Activated CD4-positive, alpha-beta T cell treated with anti-CD3 and anti-CD28 coated beads, Interleukin-2, amount 50 U/mL, for 24 hours (primary cell): Measurements from ENCODE around the gene TBX20.

Experiments used
- DNase-seq, 2 donors: peaks; one replicate each; pipeline ENCODE4 v3.0.0-alpha.2; 2020; ENCODE audit warnings: low read depth in 1 of 2, low spot score in 1 of 2

TBX20 gene, protein sequence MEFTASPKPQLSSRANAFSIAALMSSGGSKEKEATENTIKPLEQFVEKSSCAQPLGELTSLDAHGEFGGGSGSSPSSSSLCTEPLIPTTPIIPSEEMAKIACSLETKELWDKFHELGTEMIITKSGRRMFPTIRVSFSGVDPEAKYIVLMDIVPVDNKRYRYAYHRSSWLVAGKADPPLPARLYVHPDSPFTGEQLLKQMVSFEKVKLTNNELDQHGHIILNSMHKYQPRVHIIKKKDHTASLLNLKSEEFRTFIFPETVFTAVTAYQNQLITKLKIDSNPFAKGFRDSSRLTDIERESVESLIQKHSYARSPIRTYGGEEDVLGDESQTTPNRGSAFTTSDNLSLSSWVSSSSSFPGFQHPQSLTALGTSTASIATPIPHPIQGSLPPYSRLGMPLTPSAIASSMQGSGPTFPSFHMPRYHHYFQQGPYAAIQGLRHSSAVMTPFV

DNA sequence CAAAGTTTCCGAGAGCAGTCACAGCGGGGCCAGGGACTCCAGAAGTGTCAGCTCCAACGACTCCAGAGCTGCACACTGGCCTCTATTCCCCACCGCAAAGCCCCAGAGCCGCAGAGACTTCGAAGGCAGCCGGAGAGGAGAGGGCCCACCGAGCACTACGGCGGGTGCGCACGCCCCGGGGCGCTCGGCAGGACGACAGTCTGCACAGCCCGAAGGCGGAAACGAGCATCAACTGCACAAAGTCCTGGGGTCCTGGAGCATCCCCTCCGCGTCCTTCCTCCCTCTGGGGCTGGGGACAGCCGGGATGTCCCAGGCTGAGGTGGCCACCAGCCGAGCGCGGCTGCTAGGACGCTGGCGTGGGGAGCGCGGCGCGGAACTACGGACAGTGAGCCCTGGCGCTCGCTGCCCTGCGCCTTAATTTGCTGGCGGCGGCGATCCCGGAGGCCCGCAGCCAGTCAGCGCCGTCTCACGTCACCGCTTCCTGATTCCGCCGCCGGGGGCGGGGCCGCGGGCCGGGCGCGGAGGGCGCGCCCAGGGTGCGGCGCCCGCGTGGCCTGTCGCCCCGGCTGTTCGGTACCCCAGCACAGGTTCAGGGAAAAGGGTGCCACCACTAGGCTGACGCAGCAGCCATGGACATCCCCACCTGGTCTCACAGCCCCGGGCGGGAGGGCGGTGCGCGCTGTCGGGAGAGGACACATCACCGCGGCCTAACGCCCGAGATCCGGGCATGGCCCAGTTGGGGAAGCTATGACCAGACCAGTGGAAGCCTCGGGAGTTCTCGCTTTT lies at the start of gene TBX20:
TSS of gene TBX20 (minus strand) at position 391 of the 786 bp plus-strand sequence. CDS start 480 bp downstream, outside the sequence.
- no peak for DNase-seq

DNA sequence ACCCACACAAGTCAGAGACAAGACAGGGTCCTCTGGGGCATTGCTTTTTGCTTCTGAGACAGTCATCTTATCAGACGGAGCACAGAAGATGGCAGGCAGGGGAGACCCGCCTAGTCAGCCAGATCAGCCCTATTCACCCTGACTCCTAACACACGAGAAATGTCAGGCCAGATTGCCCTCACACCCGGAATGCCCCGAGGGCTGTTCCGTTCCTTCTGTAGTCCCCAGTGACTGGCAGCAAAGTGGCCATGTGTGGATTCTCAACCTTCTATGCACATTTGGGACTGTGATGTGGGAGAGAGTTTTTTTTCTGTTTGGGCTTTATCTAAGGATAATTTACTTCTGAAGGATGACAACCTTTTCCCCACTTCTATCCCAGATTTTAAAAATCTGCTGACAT lies 35.5 kb upstream of the TBX20 start:
- no peak for DNase-seq

DNA sequence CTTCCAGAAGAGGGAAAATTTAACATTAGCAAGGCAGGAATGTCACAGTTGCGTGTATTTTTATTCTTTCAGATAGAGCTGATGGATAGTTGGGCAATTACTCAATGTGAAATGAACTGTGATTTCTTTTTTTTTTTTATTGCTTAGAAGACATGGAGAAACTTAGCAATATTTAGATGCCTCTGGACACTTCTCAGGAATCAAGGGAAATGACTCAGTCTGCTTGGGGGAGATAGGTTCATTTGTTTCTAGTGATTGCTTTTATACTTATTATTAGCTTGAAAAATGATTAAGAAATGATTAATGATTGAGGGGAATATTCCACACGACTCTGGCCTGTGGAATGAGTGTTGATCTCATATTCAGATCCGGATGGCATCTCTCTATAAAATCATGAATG lies 33.1 kb upstream of the TBX20 start:
- DNase-seq: no peak

GRCh38 chr7:35286422-35286821 lies 32.5 kb upstream of the TBX20 start:
- no peak for DNase-seq

- no peak for DNase-seq
These were observed 31.9 kb upstream of the TBX20 start for GRCh38 chr7:35285799-35286198.

DNA sequence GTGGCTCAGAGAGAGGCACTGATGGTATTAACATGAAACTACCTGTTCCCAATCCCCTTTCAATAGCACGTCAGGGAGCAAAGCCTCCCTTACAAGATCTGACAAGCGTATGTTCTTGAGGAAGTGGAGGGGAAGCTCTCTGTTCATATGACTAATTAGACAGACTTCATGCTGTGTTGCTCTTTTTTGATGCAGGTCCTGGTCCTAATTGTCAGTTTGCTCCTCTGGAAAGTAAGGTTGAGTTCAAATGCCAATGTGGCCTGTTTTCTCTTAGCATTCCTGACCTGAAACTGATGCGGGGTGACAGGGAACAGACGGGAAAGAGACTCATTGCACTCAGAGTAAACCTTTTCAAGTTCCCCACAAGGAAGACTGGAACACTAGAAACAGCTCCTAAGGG lies 27.0 kb upstream of the TBX20 start:
- no peak for DNase-seq

DNA sequence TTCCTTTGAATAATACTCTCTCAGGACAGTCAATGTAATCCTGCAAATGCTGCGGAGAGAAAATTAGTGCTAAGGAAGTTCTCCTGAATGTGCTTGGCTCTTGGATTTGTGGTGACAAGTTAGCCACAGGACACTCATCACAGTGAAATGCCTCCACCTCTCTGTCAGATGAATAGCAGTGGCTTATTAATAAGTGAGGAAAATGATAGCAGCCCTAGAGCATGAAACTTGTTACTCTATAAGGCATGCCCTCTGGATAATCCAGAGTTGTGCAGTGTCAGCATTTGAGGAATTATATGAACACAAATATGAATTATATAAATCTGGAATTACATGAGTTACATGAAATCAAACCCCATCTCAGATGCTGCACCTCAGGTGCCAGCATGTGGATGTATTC lies 23.5 kb upstream of the TBX20 start:
- no peak for DNase-seq

GRCh38 chr7:35272246-35272645 lies 18.3 kb upstream of the TBX20 start:
- no peak for DNase-seq

GRCh38 chr7:35268953-35269352 lies 15.1 kb upstream of the TBX20 start:
- no peak for DNase-seq

DNA sequence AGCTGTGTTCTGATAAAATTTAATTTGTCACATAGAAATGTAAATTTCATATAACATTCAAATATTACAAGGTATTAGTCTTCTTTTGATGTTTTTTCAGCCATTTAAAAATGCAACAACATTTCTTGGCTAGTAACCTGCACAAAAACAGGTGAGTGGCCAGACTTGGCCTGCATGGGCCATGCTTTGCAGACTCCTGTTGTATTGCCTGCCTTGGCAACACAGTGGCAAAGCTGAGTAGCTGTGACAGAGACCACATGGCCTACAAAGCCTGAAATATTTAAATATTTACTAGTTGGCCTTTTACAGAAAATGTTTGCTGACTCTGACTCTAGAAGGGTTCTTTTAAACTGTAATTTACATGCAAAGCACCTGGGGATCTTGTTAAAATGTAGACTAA lies 13.5 kb upstream of the TBX20 start:
- no peak for DNase-seq

- no peak for DNase-seq
These were observed 9.5 kb upstream of the TBX20 start for GRCh38 chr7:35263396-35263795.

- DNase-seq: no peak
These were observed 7.8 kb upstream of the TBX20 start for GRCh38 chr7:35261476-35262285.

DNA sequence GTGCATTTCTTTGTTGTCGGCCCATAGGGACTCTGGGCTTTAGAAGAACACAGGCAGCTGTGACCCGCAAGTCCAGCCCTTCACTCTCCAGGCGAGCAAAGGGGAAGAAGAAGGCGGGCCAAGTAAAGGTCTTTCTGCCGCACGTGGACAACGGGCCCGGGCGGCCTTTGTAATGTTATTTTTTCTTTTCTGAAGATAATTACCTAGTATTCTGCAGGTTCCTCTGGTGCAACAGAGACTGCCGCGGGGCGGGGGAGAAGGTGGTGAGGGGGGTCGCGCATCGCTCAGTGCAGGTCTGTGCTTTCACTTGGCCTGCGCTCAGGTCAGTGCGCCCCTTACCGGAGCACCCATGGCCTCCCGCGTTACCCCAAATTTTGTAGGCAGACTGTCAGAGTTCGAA lies 7.1 kb upstream of the TBX20 start:
- no peak for DNase-seq

DNA sequence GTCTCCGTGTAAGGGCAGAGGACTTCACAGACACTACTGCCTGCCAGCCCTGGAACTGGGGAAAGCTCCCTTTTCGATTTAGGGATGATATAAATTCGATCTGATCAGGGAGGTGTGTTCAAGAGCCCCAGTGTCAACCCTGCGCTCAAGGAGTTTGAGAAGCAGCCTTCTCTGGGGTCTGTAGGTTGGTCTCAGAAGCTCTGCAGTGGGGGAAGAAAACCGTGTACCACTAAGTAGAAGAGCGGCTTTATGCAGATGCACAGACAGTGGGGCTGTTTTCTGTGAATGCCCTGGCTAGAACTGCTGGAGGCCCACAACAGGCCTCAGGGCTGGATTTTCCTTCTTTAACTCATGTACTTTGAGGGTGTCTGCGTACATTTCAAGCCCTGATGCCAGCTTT lies 6.3 kb upstream of the TBX20 start:
- no peak for DNase-seq

DNA sequence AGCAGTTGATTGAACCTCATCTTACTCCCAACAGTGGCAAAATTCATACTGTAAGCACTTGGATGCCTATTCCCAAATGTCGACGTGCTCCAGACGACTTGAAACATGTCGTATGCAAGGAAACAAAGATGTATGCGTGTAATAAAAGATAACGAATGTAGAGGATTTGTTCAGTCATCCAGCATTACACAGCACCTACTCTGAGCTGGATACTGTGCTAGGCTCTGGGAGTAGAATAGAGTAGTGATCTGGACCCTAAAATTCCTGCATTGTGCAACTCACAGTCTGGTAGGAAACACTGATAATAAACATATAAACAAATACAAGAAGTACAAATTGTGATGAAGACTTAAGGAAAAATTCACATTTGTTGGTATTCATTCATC lies 5.6 kb upstream of the TBX20 start:
- DNase-seq: no peak

DNA sequence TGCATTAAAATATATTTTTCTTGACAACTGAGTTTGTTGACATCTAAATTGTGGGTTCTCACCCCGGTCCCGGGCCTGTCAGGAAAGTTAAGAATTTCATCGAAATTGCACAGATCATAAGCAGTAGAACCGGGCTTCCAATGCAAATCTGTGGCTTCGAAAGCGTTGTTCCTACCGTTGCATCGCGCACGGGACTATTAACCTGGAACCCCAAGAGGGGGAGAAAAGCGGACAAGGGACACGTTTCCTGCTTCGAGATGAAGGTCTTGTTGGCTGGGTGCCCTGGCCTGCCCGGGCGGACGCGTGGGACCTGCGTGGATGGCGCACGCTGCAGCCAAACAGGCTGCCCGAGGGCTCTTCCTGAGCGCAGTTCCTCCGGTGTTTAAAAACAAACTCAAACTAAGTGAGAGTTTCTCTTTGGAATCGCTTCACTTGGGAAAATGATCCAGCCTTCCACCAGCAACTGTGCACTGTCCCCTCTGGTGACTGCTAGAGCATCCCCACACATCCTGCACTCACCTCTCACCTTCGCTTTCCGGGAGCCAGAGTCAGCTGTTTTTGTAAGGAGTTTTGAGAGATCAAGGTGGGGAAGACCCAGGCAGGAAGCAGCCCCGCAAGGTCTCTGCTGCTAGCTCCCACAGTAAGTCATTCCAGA lies 5.1 kb upstream of the TBX20 start:
- DNase-seq: no peak

DNA sequence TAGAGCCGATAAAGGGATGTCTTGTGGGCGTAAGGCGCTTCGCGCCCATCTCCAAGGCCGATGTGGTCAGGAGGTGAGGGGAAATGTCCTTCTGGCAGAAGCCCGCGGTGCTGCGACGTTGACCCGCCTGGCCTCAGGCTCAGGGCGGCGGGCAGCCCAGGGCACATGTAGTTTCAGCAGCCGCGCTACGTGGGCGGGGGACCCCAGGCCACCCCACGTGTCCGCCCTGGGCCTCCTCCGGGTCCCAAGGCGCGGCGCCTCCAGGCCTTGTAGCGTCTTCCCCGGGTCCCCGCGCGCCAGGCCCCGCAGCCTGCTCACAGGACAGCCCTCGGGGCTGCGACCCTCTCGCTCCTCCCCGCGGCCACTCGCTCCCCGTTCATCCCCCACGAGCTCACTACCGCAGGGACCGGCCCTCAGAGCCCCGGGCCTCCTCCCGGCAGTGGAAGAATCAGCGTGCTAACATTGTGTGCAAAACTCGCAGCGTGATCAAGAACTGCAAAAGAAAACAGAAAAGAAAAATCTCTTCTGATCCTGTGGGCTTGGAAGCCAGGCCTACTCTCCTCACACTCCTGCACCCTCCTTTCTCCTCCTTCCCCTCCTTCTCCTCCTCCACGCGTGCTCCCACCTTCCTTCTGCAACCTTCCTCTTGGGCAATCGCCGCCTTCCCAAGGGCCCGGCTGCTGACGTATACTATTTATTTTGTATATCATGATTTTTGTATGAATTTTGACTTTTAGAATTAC lies 4.4 kb upstream of the TBX20 start:
- DNase-seq: no peak

DNA sequence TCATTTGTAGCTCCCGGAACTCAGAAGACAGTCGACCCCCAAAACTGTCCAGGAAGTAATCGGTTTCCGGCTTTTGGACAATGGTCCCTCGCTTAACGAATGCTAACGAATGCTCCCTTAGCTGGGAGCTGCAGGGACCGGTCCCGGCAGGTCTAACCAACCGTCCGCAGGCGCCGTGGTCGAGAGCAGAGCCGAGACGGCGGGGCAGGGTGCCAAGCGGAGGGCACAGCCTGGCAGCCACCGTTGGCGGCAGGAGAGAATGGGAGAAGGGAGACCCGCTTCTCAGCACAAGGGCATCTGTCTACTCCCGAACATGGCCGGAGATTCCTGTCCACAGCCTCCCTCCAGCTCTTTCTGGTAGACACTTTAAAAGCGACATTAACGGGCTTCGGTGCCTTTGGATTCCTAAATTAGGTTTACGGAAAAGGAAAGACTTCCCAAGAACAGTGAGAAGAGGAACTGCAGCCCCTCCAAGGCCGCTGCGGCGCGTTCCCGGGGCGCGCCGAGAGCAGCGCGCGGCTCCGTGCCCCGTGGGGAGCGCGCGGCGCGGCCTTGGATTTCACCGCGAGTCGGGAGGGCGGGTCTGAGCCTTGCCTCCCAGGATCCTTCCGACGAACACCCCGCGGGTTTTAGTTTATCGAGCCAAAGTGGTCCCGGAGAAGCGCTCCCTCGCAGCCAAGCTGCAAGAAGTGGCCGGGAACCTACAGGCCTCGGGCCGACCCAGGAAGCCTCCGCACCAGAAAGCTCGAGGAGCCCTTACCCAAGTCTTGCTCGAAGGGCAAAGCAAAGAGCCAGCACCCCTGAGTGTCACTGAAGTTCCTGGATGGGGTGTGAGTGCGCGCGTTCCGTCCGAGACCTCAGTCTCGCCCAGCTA lies 3.6 kb upstream of the TBX20 start:
- DNase-seq: no peak
